HTERT RPE-1 (cell line): Measurements from ENCODE around the gene TNNT2.

Source experiments
- in situ Hi-C: fragments of 300-500 bp; cut with MboI; formaldehyde crosslinking; loops from 4 replicates; pipeline ENCODE4 v1.14.3; 2020; ENCODE audit warnings: low sequenced_read_pairs

The TNNT2 gene

DNA sequence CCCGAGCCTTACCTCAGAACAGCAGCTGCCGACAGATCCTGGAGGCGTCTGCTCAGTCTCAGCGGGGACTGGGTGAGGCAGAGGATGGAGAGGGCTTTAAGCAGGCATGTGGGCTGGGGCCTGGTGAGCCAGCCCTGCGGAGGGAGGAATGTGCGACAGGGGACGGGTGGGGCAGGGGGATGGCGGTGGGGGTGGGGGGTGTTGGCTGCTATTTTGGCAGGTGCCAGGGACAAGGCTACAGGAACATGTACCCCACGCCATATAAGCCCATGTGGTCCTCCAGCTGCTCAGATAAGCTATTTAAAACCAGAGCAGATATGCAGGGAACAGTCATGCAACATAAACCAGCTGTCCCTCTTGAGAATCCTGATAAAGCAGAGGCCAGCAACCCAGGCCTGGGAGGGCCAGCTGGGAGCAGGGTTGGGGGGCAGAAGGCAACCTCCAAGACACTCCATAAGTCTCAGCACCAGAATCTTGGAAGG is at the start of gene TNNT2:
Gene TNNT2, minus strand, starts transcription at position 70 of the 482 bp plus-strand sequence. CDS start 4,426 bp downstream, outside the sequence.
- in situ Hi-C loops, result no loop called here

DNA sequence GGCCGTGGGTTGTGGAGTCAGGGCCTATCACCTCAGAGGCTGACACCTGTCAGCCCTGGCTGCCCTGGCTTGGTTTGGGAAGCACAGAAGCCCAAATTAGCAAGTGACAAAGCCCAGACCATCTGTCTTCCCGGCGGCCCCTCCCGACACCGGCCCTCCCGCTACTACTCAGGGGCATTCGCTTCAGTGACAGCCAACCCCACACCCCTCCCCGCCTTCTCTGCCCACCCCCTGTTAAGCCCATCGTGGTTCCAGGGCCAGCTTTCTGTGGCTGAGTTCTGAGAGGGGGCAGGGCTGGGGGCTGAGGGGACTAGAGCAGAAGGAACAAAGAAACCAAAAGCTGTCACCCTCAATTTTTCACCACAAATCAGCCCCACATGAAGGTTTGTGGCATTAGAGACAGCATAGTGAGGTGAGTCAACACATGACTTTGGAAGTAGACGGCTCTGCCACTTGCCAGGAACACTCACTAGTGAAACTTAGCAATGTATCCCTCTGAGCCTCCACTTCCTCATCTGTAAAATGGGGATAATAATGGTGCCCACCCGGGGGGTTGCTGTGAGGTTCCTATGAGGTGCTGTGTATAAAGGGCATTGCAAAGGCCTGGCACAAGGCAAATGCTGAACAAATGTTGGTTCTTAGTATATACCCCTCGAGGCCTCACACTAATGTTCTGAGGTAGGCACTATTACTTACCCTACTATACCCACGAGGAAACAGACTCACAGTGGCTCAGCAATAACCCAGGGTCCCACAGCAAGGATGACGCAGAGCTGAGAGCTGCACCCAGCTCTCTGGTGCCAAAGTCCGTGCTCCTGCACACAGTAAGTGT is 49.2 kb upstream of the TNNT2 start:
- in situ Hi-C loops, result no loop called here

DNA sequence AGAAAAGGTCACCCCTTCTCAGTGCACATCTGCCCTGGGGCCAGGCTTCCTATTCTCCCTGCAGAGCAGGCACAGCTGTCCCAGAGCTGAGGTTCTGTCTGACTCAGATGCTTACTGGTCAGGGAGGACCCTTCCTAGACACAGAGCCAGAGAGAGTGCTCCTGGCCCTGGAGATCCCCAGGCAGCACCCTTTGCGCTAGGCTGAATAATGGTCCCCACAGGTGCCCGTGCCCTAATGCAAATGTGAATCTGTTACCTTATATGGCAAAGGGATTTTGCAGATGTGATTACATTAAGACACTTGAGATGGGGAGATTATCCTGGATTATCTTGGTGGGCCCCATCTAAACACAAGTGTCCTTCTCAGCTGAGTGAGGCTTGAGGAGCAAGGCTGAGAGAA is 46.7 kb upstream of the TNNT2 start:
- in situ Hi-C loops, result no loop called here

DNA sequence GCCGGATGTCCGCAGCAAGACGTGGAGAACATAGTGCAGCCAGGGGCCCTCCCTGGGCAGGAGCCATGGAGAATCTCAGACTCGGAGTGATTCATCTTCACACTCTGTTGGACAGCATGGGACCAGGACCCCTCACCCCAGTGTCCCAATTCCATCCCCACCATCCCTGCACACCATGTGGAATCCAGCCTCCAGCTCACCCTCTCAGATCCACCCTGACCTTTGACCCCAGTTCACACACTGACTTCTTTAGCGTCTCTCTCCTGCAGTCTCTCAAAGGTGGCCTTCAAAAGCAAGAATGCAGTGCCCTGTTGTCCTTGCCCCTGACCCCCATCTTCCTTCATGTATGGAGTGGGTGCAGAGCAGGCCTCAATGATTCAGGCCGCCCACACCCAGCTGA is 46.2 kb upstream of the TNNT2 start:
- in situ Hi-C loops, result no loop called here

DNA sequence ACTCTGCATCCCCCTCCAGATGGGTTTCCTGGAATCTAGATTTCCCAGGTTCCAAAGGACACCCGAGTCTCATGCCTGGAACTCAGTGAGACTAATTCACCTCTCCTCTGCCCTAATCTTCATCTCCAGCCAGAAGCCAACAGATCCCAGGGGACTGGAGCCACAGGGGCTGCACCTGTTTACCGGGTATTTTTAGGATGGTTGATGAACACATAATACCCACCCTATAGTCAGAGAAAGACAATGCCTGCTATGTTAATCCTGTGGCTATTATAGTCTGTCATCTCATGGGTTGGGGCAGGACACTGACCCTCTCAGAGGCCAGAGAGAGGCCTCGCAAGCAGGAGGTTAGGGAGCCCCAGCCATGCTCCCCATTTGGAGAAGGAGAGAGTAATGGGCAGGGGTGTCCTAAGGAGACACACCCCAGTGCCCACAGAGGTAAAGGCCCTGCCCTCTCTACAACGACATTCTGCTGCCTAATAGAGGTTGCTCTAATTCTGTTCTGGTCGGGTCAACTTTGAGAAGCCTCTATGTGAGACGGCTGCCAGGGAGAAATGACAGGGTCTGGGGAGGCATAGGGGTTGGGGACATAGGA is 45.1 kb upstream of the TNNT2 start:
- in situ Hi-C loops, result no loop called here

DNA sequence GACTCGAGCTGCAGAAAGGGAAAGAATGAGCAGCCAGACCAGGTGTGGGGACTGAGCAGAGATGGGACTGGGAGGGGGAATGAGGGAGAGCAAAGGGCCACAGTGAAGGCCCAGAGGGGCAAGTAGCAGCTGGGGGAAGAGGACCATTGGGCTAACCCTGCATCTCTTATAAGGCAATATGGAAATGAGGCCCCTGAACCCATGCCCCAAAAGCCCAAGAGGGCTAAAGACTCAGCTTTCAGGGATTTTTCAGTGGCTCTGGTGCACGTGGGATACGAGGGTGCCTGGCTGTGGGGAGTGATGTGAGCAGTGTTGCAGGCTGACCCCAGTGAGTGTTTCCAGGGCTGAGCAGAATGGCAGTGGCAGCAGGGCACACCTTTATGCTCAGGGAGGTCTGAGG is 44.5 kb upstream of the TNNT2 start:
- in situ Hi-C loops, result no loop called here

DNA sequence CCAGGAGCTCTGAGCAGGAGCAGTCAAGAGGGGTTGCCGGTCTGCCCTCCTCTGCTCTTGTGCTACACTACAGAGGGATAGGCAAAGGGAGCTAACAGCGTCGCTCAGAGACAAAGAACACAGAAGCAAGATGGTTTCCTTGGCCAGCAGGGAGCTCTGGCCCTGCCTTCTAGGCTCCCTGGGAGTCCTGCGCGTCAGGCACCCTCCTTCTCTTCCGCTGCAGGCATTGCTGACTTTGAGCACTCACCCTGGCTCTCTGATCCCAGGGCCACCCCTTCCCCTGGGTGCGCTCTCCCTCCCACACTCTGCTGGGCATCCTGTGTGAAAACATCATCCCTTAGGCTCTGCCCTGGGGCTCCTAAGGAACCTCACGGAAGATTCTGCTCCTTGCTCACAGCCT is 43.6 kb upstream of the TNNT2 start:
- in situ Hi-C loops, result no loop called here

DNA sequence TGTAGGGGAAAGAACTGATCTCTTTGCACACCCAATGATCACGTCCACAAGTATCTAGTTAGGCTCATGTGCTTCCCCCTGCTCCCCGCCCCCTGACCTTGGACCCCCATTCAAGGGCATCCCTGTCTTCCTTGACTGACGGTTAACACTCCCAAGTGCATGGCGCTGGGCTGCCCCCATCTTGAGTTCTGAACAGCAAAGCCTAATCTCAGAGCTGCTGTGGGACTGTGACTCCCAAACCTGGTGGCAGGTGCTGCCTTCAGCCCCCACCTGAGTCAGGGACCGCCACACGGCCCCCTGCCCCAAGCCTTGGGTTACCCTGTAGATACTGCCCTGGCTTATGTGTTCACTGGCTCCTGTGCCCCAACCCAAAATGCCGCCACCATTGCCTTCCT is 43.1 kb upstream of the TNNT2 start:
- in situ Hi-C loops, result no loop called here

DNA sequence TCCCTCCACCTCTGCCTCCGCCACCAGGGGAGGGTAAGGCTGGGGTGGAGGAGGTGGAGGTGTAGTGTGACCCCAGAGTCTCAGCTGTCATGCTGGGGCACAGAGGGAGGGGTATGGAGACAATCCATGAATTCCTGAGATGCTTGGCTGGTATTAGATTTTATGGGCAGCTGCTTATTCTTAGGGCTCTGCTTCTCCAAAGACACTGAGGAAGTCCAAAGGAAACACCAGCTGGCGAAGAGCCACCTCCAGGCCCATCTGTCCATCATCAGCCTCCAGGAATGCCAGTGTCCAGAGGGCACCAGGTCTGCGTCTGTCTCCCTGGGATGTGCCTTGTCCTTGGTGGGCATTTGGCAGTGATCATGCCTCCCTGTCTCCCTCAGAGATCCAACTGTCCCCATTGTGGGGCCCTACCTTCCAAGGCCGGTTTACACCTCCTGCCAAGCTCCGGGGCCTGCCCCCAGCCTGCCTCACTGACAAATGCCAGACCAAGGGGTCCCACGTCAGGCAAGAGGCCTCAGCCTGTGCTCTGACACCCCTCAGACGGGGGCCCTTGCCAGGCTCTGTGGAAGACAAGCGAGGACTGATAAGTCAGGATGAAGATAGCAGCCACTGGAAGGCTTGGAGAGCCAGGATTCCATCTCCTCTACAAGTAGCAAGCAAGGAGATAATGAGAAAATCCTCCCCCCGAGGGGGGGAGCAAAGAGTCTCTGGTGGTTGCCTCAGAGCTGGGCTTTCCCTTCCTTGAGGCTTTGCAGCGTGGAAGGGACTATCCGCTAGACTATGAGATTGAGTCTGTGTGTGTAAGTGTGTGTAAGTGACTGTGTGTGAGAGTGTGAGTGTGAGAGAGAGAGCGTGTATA is 42.5 kb upstream of the TNNT2 start:
- in situ Hi-C loops, result no loop called here

DNA sequence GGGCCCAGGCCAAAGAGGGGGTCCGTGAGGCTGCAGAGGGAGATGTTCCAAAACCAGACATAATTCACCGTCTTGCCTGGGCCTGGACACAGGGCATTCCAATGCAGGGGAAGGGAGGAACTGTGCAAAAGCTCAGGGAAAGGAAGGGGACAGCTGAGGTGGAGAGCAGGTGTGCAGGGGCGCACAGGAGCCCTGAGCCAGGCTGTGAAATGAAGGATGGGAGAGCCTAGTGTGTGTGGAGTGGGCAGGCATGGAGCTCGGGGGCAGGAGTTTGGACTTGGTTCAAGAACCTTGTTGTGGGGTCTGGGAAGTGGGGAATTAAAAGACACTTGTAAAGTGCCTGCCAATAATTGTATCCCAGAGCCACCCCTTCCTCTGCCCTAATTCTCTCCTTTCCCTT is 41.8 kb upstream of the TNNT2 start:
- in situ Hi-C loops, result no loop called here

DNA sequence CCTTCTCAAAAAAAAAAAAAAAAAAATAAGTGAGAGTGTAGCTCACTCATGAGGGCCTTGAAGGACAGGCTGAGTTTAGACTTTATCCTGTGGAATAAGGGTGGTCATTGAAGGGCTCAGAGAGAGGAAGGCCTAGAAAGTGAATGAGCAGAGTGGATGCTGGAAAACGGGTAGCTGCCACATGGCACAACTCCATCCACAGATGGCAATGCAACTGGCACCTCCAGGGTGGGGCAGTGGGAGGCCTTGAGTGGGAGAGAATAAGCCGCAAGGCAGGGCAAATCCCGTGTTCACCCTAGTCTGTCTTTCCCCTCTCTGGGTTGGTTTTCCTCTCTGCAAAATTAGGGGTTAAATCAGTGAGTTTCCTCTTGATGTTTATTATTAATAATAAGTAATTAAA is 41.0 kb upstream of the TNNT2 start:
- in situ Hi-C loops, result no loop called here

DNA sequence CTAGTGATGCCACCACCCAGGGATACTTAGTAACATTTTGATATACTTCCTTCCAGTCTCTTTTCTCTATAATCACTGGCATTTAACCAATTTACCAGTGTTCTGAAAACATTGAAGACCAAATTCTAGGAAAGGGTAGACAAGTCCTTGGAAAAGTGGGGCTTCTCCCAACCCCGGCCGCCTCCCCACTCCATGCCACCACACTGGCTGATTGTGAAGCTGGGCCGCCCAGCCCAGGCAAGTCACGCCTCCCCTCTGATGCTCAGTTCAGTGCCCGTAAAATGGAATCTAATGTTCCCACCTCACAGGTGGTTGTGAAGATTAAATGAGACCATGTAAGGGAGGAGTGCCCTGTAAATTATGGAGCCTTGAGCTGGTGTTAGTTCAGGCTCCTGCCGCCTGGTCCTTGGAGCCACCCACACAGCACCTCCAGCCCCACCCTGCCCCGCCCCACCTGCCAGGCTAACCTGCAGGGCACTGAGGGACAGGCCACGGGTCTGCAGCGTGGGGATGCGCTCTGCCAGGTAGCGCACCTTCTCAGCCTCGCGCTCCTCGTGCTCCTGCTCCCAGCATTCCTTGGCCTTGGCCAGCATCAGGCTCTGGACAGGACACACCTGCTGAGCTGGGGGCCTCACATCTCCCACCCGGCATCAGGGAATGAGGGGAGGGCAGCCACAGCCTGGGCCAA is 36.7 kb upstream of the TNNT2 start:
- in situ Hi-C loops, result no loop called here

DNA sequence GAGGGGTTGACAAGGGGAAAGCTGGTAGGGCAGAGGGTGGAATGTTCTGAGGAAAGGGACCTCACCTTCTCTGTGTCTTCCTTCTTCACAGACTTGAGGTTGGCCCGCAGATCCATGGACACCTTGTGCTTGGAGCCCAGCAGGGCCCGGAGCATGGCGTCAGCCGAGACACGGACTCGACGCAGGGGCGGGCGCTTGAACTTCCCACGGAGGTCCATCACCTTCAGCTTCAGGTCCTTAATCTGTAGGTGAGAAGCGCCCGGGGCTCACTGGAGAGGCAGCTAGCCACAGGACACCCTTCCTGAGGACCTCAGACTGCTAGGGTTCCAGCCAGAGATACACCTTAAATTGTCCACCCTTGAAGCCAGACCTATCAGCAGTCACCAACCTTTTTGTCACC is 33.8 kb upstream of the TNNT2 start:
- in situ Hi-C loops, result no loop called here

DNA sequence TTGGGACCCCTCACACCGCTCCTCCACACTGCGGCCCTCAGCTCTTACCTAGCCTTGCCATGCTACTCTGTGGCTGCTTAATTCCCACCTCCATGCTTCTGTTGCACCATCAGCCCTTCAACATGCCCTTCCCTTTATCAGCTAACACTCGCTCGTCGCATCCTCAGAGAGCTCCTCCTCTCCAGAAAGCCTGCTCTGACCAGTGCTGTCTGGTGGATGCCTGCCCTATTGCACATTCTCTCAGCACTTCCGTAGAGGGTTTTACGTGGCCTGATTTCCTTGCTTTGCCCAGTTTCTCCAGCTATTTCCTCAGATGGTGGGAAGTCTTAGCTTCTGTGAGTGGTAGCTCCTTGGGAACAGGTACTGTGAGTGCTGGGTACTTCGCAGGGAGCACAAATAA is 32.0 kb upstream of the TNNT2 start:
- in situ Hi-C loops, result no loop called here

DNA sequence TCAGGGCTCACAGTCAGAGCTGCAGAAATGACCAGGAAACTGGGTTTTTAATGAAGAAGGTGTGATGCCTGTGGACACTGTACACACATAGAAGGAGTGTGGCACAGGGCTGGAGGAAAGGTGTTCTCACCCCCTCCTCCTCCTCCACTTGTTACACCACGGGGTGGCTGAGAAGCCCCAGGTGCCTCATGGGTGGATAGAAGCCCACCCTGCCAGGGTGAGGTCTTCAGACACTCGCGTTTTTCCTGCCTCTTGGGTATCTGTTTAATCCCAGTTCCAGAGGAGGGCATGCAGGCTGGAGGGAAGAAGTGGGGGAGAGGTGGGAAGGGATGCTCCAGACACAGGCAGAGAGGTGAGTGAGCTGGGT is 31.3 kb upstream of the TNNT2 start:
- in situ Hi-C loops, result no loop called here

DNA sequence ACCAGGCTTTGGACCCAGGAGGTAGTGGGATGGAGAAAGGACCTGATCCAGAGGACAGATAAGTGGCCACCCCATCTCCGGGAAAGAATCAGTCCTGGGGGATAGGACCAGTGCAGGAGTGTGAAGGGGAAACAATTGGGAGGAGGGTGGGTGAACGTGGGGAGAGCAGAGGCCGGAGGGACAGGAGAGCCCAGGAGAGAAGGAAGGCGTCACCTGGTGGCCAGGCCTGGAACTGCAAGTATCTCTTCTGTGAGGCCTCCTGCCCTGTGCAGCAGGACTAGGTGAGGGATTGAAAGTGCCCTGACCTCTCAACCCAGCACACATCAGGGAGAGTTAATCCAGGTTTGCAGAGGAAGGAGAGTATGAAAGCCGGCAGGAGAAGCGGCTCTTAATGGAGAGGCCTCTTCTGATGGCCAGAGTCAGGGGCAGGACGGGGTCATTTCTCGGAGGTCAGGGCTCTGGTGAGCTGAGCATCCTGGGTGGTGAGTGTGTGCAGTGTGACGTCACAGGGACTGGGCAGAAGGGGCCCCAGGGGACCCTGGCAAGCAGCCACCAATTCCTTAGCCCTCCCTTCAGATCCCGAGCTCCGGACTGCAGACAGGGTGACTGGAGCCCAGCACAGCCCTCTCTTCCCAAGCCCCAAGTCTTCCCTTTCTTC is 30.8 kb upstream of the TNNT2 start:
- in situ Hi-C loops, result no loop called here

DNA sequence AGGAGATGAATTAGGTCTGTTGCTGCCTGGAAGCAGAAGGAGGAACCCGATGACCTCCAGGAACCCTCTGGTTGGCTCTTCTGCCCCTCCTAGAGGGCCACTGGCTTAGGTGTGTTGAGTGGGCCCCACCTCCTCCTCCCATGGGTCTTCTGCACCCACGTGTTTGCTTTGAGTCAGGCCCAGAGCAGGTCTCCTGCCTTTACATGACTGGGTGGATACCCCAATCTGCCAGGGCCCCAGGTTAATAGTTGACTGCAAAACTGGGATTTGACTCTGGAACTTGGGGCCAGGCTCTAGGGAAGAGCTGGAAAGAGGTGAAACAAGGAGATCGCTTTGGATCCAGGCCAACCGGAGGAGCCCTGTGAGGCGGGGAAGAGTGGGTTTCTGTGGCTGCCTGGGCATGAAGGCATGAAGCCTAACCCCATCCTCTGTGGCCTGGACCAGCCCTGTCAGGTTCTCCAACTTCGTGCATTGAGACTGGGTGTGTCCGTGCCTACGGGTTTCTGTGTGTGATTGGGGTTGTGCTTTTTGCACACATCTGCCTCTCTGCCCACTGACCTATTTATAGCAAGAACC is 29.4 kb upstream of the TNNT2 start:
- in situ Hi-C loops, result no loop called here

DNA sequence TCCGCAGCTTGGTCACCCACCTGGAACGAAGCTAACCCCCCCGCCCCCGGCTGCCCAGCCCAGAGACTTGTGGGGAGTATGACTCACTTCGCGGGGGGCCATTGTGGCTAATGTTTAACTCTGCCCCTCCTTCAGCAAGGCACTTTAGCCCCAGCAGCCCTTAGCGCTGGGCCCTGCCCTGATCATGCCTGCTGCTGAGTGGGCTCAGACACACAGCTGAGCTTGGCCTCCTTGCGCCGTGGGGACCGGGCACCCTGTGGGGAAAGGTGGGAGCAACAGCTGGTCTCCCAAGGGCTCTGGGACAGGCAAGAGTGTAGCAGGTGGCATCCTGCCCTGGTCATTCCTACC is 28.0 kb upstream of the TNNT2 start:
- in situ Hi-C loops, result no loop called here

DNA sequence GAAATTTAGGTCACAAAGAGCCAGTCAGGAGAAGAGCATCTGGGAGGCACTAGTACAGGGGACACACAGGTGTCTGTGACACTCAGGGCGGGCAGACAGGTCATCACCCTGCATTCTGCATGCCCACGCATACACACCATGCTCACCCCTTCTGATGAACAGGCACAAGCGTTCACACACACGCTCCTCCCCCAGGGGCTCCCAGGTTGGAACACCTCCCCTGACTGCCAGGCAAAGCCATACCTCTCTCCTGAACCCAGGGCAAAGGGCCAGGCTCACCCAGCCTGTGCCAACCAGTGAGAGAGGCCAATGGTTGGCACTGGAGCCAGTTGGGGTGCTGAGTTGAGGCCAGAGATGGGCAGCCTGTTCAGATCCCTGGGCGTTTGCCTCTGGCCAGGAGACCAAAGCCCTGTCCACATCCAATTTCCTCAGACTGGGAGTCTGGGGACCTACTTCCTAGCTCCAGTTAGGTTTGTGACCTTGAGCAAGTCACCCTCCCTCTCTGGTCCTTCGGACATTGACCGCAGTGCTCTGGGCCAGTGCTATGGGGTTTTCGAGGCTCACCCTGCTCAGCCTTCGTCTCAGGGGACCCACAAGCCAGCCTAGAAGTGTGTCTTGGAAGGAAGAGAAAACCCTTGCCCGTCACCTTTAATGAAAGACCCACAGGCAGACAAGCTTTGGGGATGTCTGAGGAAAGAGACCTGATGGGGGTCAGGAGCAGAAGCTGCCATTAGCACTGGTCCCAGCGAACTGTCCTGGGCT is 27.4 kb upstream of the TNNT2 start:
- in situ Hi-C loops, result no loop called here

DNA sequence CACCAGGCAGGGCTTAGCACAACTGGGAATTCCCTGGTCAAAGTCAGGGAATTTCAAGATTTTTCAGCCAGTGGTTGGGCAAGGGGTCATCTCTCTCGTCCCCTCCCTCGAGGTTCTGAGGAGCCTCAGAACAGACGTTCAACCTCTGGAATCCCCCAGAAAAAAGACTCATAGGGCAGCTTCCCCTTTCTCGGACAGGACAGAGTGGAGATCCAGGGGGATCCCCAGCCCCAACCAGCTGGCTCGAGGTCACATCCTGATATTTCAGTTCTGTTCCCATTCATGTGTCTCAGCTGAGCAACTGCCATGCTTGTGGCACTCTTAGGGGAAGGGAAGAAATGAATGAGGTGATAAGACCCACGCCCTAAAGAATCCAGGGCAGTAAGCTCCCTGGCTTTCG is 26.6 kb upstream of the TNNT2 start:
- in situ Hi-C loops, result no loop called here
